Tibial nerve (tissue), 4 donors: ENCODE results near the gene ZNF518A.

Source experiments
- EP300 ChIP-seq, 2 donors: sonication (generic); formaldehyde crosslinking; IDR thresholded peaks; one replicate each; pipeline ENCODE4 v1.6.1; 2017; ENCODE audit warnings: antibody characterized with exemption in 2 of 2, mild to moderate bottlenecking in 1 of 2
- TF ChIP-seq, protein P1 (sequence below), 5 experiments: fragments of 200-600 bp in 3 of 5; fragments of 450-650 bp in 2 of 5; sonication (generic) in 3 of 5; IDR thresholded peaks; one replicate each; pipeline ENCODE4 v1.5.1; 2016 to 2019; ENCODE audit warnings: antibody characterized with exemption in 5 of 5, mild to moderate bottlenecking in 3 of 5, moderate library complexity in 2 of 5

DNA sequence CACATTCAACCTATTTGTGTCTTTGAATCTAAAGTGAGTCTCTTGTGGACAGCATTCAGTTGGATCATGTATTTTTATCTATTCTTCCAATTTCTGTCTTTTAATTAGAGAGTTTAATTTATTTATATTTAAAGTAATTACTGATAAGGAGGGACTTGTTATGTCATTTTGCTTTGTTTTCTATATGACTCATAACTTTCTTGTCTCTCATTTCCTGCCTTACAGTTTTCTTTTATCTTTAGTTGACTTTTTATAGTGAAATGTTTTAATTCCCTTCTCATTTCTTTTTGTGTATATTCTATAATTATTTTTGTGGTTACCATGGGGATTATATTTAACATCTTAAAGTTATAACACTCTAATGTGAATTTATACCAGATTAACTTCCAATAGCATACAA, 7.3 kb upstream of the ZNF518A start:
- no peak for TF ChIP-seq EP300 (IDR thresholded peaks at IDR 0.05)
- TF ChIP-seq, protein P1, sequence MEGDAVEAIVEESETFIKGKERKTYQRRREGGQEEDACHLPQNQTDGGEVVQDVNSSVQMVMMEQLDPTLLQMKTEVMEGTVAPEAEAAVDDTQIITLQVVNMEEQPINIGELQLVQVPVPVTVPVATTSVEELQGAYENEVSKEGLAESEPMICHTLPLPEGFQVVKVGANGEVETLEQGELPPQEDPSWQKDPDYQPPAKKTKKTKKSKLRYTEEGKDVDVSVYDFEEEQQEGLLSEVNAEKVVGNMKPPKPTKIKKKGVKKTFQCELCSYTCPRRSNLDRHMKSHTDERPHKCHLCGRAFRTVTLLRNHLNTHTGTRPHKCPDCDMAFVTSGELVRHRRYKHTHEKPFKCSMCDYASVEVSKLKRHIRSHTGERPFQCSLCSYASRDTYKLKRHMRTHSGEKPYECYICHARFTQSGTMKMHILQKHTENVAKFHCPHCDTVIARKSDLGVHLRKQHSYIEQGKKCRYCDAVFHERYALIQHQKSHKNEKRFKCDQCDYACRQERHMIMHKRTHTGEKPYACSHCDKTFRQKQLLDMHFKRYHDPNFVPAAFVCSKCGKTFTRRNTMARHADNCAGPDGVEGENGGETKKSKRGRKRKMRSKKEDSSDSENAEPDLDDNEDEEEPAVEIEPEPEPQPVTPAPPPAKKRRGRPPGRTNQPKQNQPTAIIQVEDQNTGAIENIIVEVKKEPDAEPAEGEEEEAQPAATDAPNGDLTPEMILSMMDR (IDR thresholded peaks at IDR 0.05): no peak
